Endodermal cell (in vitro differentiated cells): ENCODE measurements around the gene STAB1. TPM values are rescaled to one million over a fixed set of nuclear protein-coding genes. Genes with fewer than 3 reads are reported as not detected.

ENCODE experiments used
- DNase-seq: peaks from one replicate; pipeline ENCODE4 v3.0.0-alpha.2; 2017
- H3K27ac ChIP-seq: 2 replicates; pipeline ENCODE4 v1.5.1; 2013; ENCODE audit warnings: mild to moderate bottlenecking, low read depth, low read length, moderate library complexity
- H3K27me3 ChIP-seq: 2 replicates; pipeline ENCODE4 v1.6.1; 2013; ENCODE audit warnings: mild to moderate bottlenecking, low read length, moderate library complexity; ENCODE audit not compliant: insufficient read depth, control insufficient read depth, poor library complexity, severe bottlenecking
- H3K36me3 ChIP-seq: 2 replicates; pipeline ENCODE4 v1.7.0; 2013; ENCODE audit warnings: mild to moderate bottlenecking, low read length, moderate library complexity; ENCODE audit not compliant: control insufficient read depth, insufficient read depth
- H3K4me1 ChIP-seq: one replicate; pipeline ENCODE4 v1.7.0; 2013; ENCODE audit warnings: low read length; ENCODE audit not compliant: control insufficient read depth, insufficient read depth
- H3K4me3 ChIP-seq: 2 replicates; pipeline ENCODE4 v1.5.1; 2013; ENCODE audit warnings: mild to moderate bottlenecking, low read length, moderate library complexity
- H3K9ac ChIP-seq: 2 replicates; pipeline ENCODE4 v1.6.1; 2013; ENCODE audit warnings: mild to moderate bottlenecking, low read length, moderate library complexity; ENCODE audit not compliant: poor library complexity, severe bottlenecking; ENCODE audit errors: extremely low read depth
- H3K9me3 ChIP-seq: 2 replicates; pipeline ENCODE4 v1.6.1; 2013; ENCODE audit warnings: mild to moderate bottlenecking, low read length, moderate library complexity; ENCODE audit not compliant: control insufficient read depth
- H3K27ac Mint-ChIP-seq: 2 replicates; pipeline ENCODE4 v1.8.0; 2020; ENCODE audit warnings: mixed read lengths
- H3K27me3 Mint-ChIP-seq: 2 replicates; pipeline ENCODE4 v1.8.0; 2021; ENCODE audit warnings: mild to moderate bottlenecking, mixed read lengths; ENCODE audit not compliant: insufficient read depth
- H3K36me3 Mint-ChIP-seq: 2 replicates; pipeline ENCODE4 v1.8.0; 2020; ENCODE audit warnings: low read depth, mixed read lengths
- H3K4me1 Mint-ChIP-seq: 2 replicates; pipeline ENCODE4 v1.8.0; 2020; ENCODE audit warnings: mixed read lengths
- H3K4me3 Mint-ChIP-seq: 2 replicates; pipeline ENCODE4 v1.8.0; 2020; ENCODE audit warnings: mild to moderate bottlenecking, moderate library complexity, mixed read lengths
- H3K9me3 Mint-ChIP-seq: 2 replicates; pipeline ENCODE4 v1.8.0; 2020; ENCODE audit warnings: mild to moderate bottlenecking, mixed read lengths
- CTCF ChIP-seq: fragments of 200-600 bp; sonication (generic); conservative IDR thresholded peaks from 2 replicates; pipeline ENCODE4 v1.5.0; 2021; ENCODE audit warnings: antibody characterized with exemption, mild to moderate bottlenecking
- WGBS, 2 experiments: methylation state at CpG; one replicate each; pipeline versions ENCODE4 v1.1.5 to v1.1.7; 2013; ENCODE audit warnings: missing lambda C conversion rate in 2 of 2, mixed read lengths in 1 of 2; ENCODE audit not compliant: insufficient coverage in 1 of 2, insufficient read length in 1 of 2; 5-methylcytosine and 5-hydroxymethylcytosine counted together
- total RNA-seq, 2 donors: library from RNA; stranded (reverse); fragmentation: NEBNext Ultra II Directional in 1 of 2; extraction: Animal tissue kit (Norgen Biotek cat#: 25700) in 1 of 2; gene quantifications; 2 replicates in 1 of 2; 3 replicates in 1 of 2; pipeline ENCODE4 v1.2.1, GENCODE V29; 2021

The STAB1 gene
- total RNA-seq, 2 donors from 2014 or later = 0.24 to 0.55 TPM

- Histone ChIP-seq H3K4me3 (no peak overlapping the region), H3K36me3 (peaks cover 66% of the 10 kb centered on the region), H3K27me3 (no peaks in the 10 kb centered on the region), H3K27ac (no peak overlapping the region), H3K4me1 (no peaks in the 10 kb centered on the region), H3K9me3 (no peaks in the 10 kb centered on the region), H3K9ac (no peak overlapping the region)
- H3K4me3 Mint-ChIP-seq = no peak overlapping the region
- no peak for TF ChIP-seq CTCF
- H3K36me3 Mint-ChIP-seq = peaks cover 30% of the 10 kb centered on the region
- H3K27ac Mint-ChIP-seq = no peak overlapping the region
- WGBS, 2 experiments = 72 to 73% methylated on average over 2 of the region's 2 CpGs
- H3K27me3 Mint-ChIP-seq = no peaks in the 10 kb centered on the region
- no peaks in the 10 kb centered on the region for H3K4me1 Mint-ChIP-seq
- H3K9me3 Mint-ChIP-seq = no peaks in the 10 kb centered on the region
- DNase-seq = no peak
Observed at GRCh38 chr3:52547143-52547542, 52.0 kb downstream of the STAB1 start.

- H3K27ac Mint-ChIP-seq = no peak overlapping the region
- no peak overlapping the region for H3K27ac ChIP-seq
Observed at GRCh38 chr3:52551118-52551517, 56.0 kb downstream of the STAB1 start.

GRCh38 chr3:52552089-52552488, 57.0 kb downstream of the STAB1 start:
- Mint-ChIP-seq H3K27me3 (no peaks in the 10 kb centered on the region), H3K36me3 (peaks cover 49% of the 10 kb centered on the region), H3K4me1 (no peaks in the 10 kb centered on the region), H3K27ac (peak overlapping the region; percentile 78), H3K9me3 (no peaks in the 10 kb centered on the region), H3K4me3 (no peak overlapping the region)
- H3K4me3 ChIP-seq = no peak overlapping the region
- H3K36me3 ChIP-seq = peaks cover 74% of the 10 kb centered on the region
- no peaks in the 10 kb centered on the region for H3K4me1 ChIP-seq
- TF ChIP-seq CTCF = no peak
- no peak overlapping the region for H3K9ac ChIP-seq
- H3K9me3 ChIP-seq = no peaks in the 10 kb centered on the region
- no peak overlapping the region for H3K27ac ChIP-seq
- WGBS, 2 experiments = 90 to 93% methylated on average over 2 to 3 of the region's 3 CpGs
- no peaks in the 10 kb centered on the region for H3K27me3 ChIP-seq
- no peak for DNase-seq

More at GRCh38 chr3:52551118-52551517, 56.0 kb downstream of the STAB1 start:
- no peaks in the 10 kb centered on the region for H3K9me3 ChIP-seq
- Mint-ChIP-seq H3K36me3 (peaks cover 48% of the 10 kb centered on the region), H3K27me3 (no peaks in the 10 kb centered on the region), H3K4me3 (no peak overlapping the region), H3K4me1 (no peaks in the 10 kb centered on the region), H3K9me3 (no peaks in the 10 kb centered on the region)
- no peak for DNase-seq
- H3K4me3 ChIP-seq = no peak overlapping the region
- no peaks in the 10 kb centered on the region for H3K4me1 ChIP-seq
- no peak for TF ChIP-seq CTCF
- H3K36me3 ChIP-seq = peaks cover 81% of the 10 kb centered on the region
- H3K27me3 ChIP-seq = no peaks in the 10 kb centered on the region
- no peak overlapping the region for H3K9ac ChIP-seq
